BLaER1 (cell line): Measurements from ENCODE around the gene ZNRF4.
"Not testable (repeated sequence)": the region's sequence is repeated elsewhere in the genome, so short reads cannot be mapped to it uniquely, and the experiment has no call there.

Experiments
- H3K27ac ChIP-seq: shearing (Covaris generic); formaldehyde crosslinking; 2 replicates; pipeline ENCODE4 v1.8.1; 2022
- H3K27me3 ChIP-seq: shearing (Covaris generic); formaldehyde crosslinking; 2 replicates; pipeline ENCODE4 v1.8.1; 2022
- H3K36me3 ChIP-seq: shearing (Covaris generic); formaldehyde crosslinking; 2 replicates; pipeline ENCODE4 v1.8.1; 2022
- H3K4me1 ChIP-seq: shearing (Covaris generic); formaldehyde crosslinking; 2 replicates; pipeline ENCODE4 v1.8.1; 2022
- H3K4me2 ChIP-seq: shearing (Covaris generic); formaldehyde crosslinking; 2 replicates; pipeline ENCODE4 v1.8.1; 2022
- H3K4me3 ChIP-seq: shearing (Covaris generic); formaldehyde crosslinking; 2 replicates; pipeline ENCODE4 v1.8.1; 2022
- H3K9ac ChIP-seq: shearing (Covaris generic); formaldehyde crosslinking; 2 replicates; pipeline ENCODE4 v1.8.1; 2022
- H3K9me3 ChIP-seq: shearing (Covaris generic); formaldehyde crosslinking; 2 replicates; pipeline ENCODE4 v1.8.1; 2022
- H4K20me1 ChIP-seq: shearing (Covaris generic); formaldehyde crosslinking; 2 replicates; pipeline ENCODE4 v1.8.1; 2022
- Cebpa-rat ChIP-seq: shearing (Covaris generic); IDR thresholded peaks from 2 replicates; pipeline ENCODE4 v1.8.1; 2022

The ZNRF4 gene

DNA sequence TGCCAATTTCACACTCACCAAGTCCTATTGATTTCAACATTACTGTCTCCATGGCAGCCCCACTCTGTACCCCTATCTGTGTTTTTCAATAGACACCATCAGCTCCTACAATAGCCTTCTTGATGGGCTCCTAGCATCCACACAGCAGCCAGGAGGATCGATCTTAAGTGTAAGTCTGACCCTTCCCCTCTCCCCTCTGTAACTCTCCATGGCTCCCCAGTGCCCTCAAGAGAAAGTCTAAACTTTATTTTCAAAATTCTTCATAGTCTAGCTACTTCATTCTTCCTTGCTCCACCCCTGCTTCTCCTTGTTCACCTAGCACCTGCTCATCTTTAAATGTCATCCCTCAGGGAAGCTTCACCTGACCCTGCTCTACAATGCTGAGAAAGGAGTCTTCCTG lies 30.0 kb upstream of the ZNRF4 start:
- no peak for TF ChIP-seq Cebpa-rat
- Histone ChIP-seq H4K20me1 (no peaks in the 10 kb centered on the region), H3K4me3 (no peak overlapping the region), H3K36me3 (no peaks in the 10 kb centered on the region), H3K9ac (no peak overlapping the region), H3K27me3 (no peaks in the 10 kb centered on the region), H3K4me1 (no peaks in the 10 kb centered on the region), H3K9me3 (no peaks in the 10 kb centered on the region; the same call in 1 of the 2 replicates), H3K4me2 (no peak overlapping the region), H3K27ac (no peak overlapping the region)

- no peaks in the 10 kb centered on the region for H3K4me1 ChIP-seq
- no peaks in the 10 kb centered on the region for H3K9me3 ChIP-seq
- H3K4me2 ChIP-seq: no peak overlapping the region
- no peak overlapping the region for H3K9ac ChIP-seq
- no peaks in the 10 kb centered on the region for H4K20me1 ChIP-seq
- H3K27ac ChIP-seq: no peak overlapping the region
- H3K36me3 ChIP-seq: no peaks in the 10 kb centered on the region
- TF ChIP-seq Cebpa-rat: no peak
- no peaks in the 10 kb centered on the region for H3K27me3 ChIP-seq
- no peak overlapping the region for H3K4me3 ChIP-seq
These were observed 25.0 kb upstream of the ZNRF4 start for GRCh38 chr19:5430237-5430636.

DNA sequence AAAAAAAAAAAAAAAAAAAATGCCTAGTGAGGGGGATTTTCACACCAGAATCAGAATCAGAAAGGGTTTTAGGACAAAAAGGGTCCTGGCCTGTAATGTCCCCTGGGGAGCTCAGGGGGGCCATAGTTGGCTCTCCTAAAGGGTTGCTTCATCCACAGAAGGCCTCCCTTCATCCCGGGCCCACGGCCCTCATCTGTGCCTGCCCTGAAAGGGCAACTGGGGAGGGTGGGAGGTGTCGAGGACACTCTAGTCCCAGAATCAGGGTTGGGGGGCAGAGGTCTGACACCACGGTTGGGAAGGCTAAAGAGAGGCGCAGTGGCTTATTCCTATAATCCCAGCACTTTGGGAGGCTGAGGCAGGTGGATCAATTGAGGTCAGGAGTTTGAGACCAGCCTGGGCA lies 22.5 kb upstream of the ZNRF4 start:
- Histone ChIP-seq H3K4me2 (no peak overlapping the region), H3K9me3 (no peaks in the 10 kb centered on the region), H3K9ac (no peak overlapping the region), H3K4me1 (no peaks in the 10 kb centered on the region), H3K36me3 (no peaks in the 10 kb centered on the region), H3K4me3 (no peak overlapping the region), H3K27ac (no peak overlapping the region), H3K27me3 (no peaks in the 10 kb centered on the region), H4K20me1 (no peaks in the 10 kb centered on the region)
- no peak for TF ChIP-seq Cebpa-rat

DNA sequence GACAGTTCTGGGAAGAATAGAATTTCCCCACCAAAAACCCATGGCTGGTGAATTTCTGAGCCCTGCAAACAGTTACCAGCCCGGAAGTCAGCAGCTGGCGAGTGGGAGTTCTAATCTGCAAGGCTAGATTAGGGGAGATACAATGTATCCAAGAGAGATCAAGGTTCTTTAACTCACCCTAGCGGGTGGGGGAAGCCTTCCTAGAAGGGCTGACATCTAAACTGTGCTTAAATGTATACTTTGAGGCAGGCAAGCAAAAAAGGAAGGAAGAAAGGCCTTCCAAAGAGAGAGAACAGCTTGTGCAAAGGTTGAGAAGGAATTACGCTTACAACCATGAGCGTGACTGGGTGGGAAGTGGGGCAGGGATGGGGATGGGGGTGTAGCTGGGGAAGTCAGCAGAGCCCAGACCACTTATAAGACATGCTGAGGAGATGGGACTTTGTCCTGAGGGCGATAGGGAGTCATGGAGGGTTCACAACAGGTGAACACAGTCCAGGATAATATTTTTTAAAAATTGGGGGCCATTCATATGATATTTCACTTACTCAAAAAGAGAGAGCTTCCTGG lies 20.8 kb upstream of the ZNRF4 start:
- H3K36me3 ChIP-seq: no peaks in the 10 kb centered on the region
- H3K4me3 ChIP-seq: no peak overlapping the region
- no peak overlapping the region for H3K9ac ChIP-seq
- no peaks in the 10 kb centered on the region for H3K4me1 ChIP-seq
- H3K27me3 ChIP-seq: no peaks in the 10 kb centered on the region
- no peak for TF ChIP-seq Cebpa-rat
- H3K9me3 ChIP-seq: no peaks in the 10 kb centered on the region
- H3K4me2 ChIP-seq: no peak overlapping the region
- H4K20me1 ChIP-seq: no peaks in the 10 kb centered on the region
- H3K27ac ChIP-seq: no peak overlapping the region

- no peaks in the 10 kb centered on the region for H3K36me3 ChIP-seq
- no peaks in the 10 kb centered on the region for H3K27me3 ChIP-seq
- H3K4me1 ChIP-seq: no peaks in the 10 kb centered on the region
- no peak overlapping the region for H3K4me2 ChIP-seq
- H3K4me3 ChIP-seq: no peak overlapping the region
- no peaks in the 10 kb centered on the region for H4K20me1 ChIP-seq
- H3K9me3 ChIP-seq: no peaks in the 10 kb centered on the region
- H3K9ac ChIP-seq: no peak overlapping the region
- TF ChIP-seq Cebpa-rat: no peak
- H3K27ac ChIP-seq: no peak overlapping the region
These were observed 20.1 kb upstream of the ZNRF4 start for GRCh38 chr19:5434970-5435641.

GRCh38 chr19:5435642-5436017 lies 19.6 kb upstream of the ZNRF4 start:
- H3K36me3 ChIP-seq: no peaks in the 10 kb centered on the region
- H4K20me1 ChIP-seq: no peaks in the 10 kb centered on the region
- no peak overlapping the region for H3K4me2 ChIP-seq
- H3K27me3 ChIP-seq: no peaks in the 10 kb centered on the region
- no peak for TF ChIP-seq Cebpa-rat
- no peak overlapping the region for H3K27ac ChIP-seq
- H3K4me1 ChIP-seq: no peaks in the 10 kb centered on the region
- no peaks in the 10 kb centered on the region for H3K9me3 ChIP-seq
- H3K9ac ChIP-seq: no peak overlapping the region
- H3K4me3 ChIP-seq: no peak overlapping the region

DNA sequence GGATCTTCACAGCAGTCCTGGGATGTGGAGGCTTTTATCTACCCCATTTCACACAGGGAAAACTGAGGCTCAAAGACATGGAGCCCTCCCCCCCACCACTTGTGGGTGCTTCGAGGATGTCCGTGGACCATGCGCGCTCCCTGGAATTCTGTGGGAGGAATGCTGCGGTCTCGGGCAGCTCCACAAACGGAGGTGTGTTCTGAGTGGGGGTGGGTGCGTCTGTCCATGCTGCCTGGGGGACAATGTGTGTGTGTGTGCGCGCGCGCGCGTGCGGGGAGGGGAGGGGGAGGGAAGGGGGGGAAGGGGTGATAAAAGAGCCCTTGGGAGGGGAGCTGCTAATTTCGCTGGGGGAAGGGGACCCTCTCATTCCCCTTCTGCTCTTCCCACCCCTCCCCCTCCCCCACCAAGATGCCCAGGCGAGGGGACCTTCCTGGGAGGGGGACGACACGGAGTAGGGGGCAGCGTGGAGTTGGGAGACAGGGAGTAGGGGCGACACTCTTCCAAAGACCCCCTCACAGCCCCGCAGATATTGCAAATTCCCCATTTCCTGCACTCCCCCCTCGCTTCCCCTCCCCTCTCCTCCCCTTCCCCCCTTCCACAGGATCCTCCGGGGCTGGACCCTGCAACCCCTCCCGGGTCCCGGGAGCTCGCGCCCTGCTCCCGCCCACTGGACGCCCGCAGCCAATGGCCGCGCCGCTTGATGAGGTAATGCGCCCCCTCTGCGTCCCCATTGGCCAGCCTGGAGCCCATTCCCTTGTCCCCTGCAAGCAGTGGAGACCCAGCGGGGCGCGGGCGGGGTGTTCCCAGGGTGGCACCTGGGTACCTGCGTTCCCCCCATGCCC lies 18.9 kb upstream of the ZNRF4 start:
- Histone ChIP-seq H3K4me2 (no peak overlapping the region), H3K9ac (no peak overlapping the region), H3K4me1 (no peaks in the 10 kb centered on the region), H3K27me3 (no peaks in the 10 kb centered on the region), H3K36me3 (no peaks in the 10 kb centered on the region), H3K4me3 (no peak overlapping the region), H3K9me3 (no peaks in the 10 kb centered on the region), H3K27ac (no peak overlapping the region), H4K20me1 (no peaks in the 10 kb centered on the region)
- no peak for TF ChIP-seq Cebpa-rat

DNA sequence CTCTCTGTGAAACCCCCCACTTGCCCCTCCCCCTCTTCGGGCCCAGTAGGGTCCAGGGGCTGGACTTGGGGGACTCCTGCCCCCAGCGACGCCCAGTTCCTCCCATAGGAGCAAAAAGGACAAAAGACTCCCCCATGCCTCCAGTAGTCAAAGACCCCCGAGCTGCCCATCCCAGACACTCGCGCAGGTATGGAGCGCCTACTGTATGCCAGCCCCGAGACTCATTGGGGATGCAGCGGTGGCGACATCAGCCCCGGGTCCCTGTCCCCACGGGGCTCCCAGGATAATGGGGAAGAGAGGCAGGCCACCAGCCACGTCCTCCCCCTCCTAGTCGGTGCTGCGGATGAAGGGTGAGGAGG lies 18.3 kb upstream of the ZNRF4 start:
- no peak for TF ChIP-seq Cebpa-rat
- H3K27me3 ChIP-seq: no peaks in the 10 kb centered on the region
- no peak overlapping the region for H3K9ac ChIP-seq
- H3K4me2 ChIP-seq: no peak overlapping the region
- no peak overlapping the region for H3K27ac ChIP-seq
- H3K9me3 ChIP-seq: no peaks in the 10 kb centered on the region
- no peaks in the 10 kb centered on the region for H3K4me1 ChIP-seq
- no peak overlapping the region for H3K4me3 ChIP-seq
- no peaks in the 10 kb centered on the region for H3K36me3 ChIP-seq
- no peaks in the 10 kb centered on the region for H4K20me1 ChIP-seq

DNA sequence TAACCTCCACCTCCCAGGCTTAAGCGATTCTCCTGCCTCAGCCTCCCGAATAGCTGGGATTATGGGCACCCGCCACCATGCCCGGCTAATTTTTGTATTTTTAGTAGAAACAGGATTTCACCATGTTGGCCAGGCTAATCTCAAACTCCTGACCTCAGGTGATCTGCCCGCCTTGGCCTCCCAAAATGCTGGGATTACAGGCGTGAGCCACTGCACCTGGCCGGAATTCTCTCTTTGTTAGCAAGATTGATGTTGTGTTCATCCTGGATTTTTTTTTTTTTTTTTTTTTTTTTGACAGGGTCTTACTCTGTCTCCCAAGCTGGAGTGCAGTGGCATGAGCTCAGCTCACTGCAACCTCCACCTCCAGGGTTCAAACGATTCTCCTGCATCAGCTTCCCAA lies 16.5 kb upstream of the ZNRF4 start:
- H3K27me3 ChIP-seq, H3K36me3 ChIP-seq, H3K9me3 ChIP-seq, H3K9ac ChIP-seq, H3K4me3 ChIP-seq, H3K27ac ChIP-seq, H3K4me2 ChIP-seq, H4K20me1 ChIP-seq, H3K4me1 ChIP-seq: not testable (repeated sequence)

- Histone ChIP-seq H3K4me3 (no peak overlapping the region), H4K20me1 (no peaks in the 10 kb centered on the region), H3K9me3 (no peaks in the 10 kb centered on the region), H3K4me2 (no peak overlapping the region), H3K27ac (no peak overlapping the region), H3K36me3 (no peaks in the 10 kb centered on the region), H3K9ac (no peak overlapping the region), H3K4me1 (no peaks in the 10 kb centered on the region), H3K27me3 (no peaks in the 10 kb centered on the region)
- no peak for TF ChIP-seq Cebpa-rat
These were observed 15.8 kb upstream of the ZNRF4 start for GRCh38 chr19:5439452-5439851.
